ENCODE results near the gene AUH. TPM values are rescaled to one million over a fixed set of nuclear protein-coding genes. Genes with fewer than 3 reads are reported as not detected.

Gene AUH
- total RNA-seq, 1 experiment from 2014 or later, result 14.1 TPM

DNA sequence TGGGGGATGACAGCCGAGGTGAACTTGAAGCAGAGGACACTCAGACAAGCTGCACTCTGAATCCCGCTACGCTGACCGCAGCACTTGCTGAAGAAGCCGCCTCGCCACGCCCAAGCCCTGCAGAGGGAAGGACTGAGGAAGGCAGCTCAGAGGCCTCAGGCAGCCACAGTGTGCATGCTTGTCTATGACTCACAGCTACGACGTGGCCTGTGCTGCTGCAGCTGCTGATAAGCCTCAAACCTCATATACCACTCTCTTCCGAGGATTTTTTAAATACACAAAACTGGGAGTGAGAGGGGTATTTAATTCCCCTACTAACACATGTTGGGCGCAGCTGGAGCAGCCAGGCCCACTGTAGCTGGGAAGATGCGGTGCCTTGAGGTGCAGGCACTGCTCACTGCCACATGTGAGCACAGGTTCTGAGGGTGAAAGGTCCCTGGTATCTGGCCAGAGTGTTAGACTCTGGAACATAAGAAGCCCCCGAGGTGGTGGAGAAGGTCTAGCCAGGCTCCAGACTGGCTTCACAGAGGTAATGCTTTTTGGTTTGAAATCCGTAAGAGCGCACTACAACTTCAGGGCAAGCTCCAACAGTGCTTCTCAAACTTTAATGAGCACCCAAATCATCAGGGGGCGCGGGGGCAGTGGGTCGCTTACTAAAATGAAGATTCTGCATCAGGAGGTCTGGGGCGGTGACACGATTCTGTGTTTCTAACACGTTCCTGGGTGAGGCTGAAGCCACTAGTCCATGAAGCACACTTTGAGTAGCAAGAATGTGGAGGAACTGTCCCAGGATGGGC is 196.8 kb downstream of the AUH start:
- DNase-seq (ENCODE audit: low spot score), result peak; percentile 99

Other genes with a start within 250 kb of the AUH start
- 4.6 and 7.3 TPM in 2 replicates for gene NFIL3, start 61.9 kb upstream of the AUH start, total RNA-seq (2014; rRNA removed; shearing (Covaris generic))

Measured in A172 (cell line).